HCT116 (cell line): ENCODE data around the gene RAB8B. TPM values are rescaled to one million over a fixed set of nuclear protein-coding genes. Genes with fewer than 3 reads are reported as not detected.

ENCODE experiments used
- ATAC-seq: fragments of 200-7000 bp; cut with Tn5 transposase; 2 replicates; pipeline ENCODE4 v1.9.1; 2020; ENCODE audit warnings: mild to moderate bottlenecking, moderate library complexity
- BruUV-seq: library from RNA; stranded (reverse); fragments of 400-500 nt; replicated peaks from 2 replicates; lab custom pipeline; 2021; lab: Mats Ljungman, UMichigan
- CTCF ChIA-PET: fragments of 300-600 bp; sonication (Branson Sonifier 250); formaldehyde crosslinking; loops from one replicate; lab custom pipeline; 2021; ENCODE audit warnings: antibody characterized with exemption; lab: Charles Lee
- POLR2A ChIA-PET: fragments of 300-600, 350-600 bp; sonication (Branson Sonifier 250); formaldehyde crosslinking; loops from one replicate; lab custom pipeline; 2021; ENCODE audit warnings: antibody characterized with exemption; lab: Charles Lee
- RAD21 ChIA-PET, 2 experiments: fragments of 300-600 bp; sonication (Branson Sonifier 250); formaldehyde crosslinking; loops; one replicate each; lab custom pipeline; 2023; ENCODE audit warnings: low total read pairs in 2 of 2; ENCODE audit not compliant: uncharacterized antibody in 2 of 2, unreplicated experiment in 2 of 2, low non-redundant PET in 1 of 2; lab: Charles Lee
- DNase-seq: peaks from one replicate; pipeline ENCODE4 v3.0.0-alpha.2; 2010; ENCODE audit warnings: low read depth, low spot score
- H2AFZ ChIP-seq: fragments of 200-600 bp; shearing (Covaris generic), sonication (generic); 2 replicates; pipeline ENCODE4 v1.6.1; 2017; ENCODE audit warnings: low read depth, mixed run types, mixed read lengths, antibody characterized with exemption, low read length; ENCODE audit not compliant: poor library complexity, severe bottlenecking
- H3K27ac ChIP-seq: 2 replicates; pipeline ENCODE4 v1.5.1; 2012; ENCODE audit warnings: low read depth, low read length
- H3K27me3 ChIP-seq: fragments of 200-600 bp; sonication (generic); 2 replicates; pipeline ENCODE4 v1.6.1; 2016; ENCODE audit warnings: mixed run types, low read length, mixed read lengths; ENCODE audit not compliant: insufficient read depth
- H3K36me3 ChIP-seq, 2 experiments: fragments of 200-500 bp in 1 of 2; fragments of 200-600 bp in 1 of 2; sonication (Bioruptor generic) in 1 of 2; sonication (generic) in 1 of 2; 2 replicates each; pipeline versions ENCODE4 v1.5.1 to v1.6.1; 2014 to 2016; ENCODE audit warnings: low read length in 2 of 2, inconsistent platforms in 1 of 2, mixed read lengths in 1 of 2, mixed run types in 1 of 2; ENCODE audit not compliant: insufficient read depth in 2 of 2, control insufficient read depth in 1 of 2
- H3K4me1 ChIP-seq, 2 experiments: fragments of 200-600 bp in 1 of 2; sonication (generic) in 1 of 2; 2 replicates each; pipeline versions ENCODE4 v1.5.1 to v1.6.1; 2012 to 2017; ENCODE audit warnings: low read length in 2 of 2, inconsistent platforms in 1 of 2, mild to moderate bottlenecking in 1 of 2, mixed read lengths in 1 of 2, mixed run types in 1 of 2, moderate library complexity in 1 of 2; ENCODE audit not compliant: insufficient read depth in 2 of 2, control insufficient read depth in 1 of 2
- H3K4me2 ChIP-seq: fragments of 200-600 bp; sonication (generic); 2 replicates; pipeline ENCODE4 v1.6.1; 2017; ENCODE audit warnings: mixed run types, low read length, mixed read lengths
- H3K4me3 ChIP-seq, 2 experiments: fragments of 200-600 bp in 1 of 2; sonication (generic) in 1 of 2; replicated peaks in 1 of 2; 2 replicates each; pipeline ENCODE4 v1.5.1; 2011 to 2016; ENCODE audit warnings: low read length in 2 of 2, control low read depth in 1 of 2, low read depth in 1 of 2, mild to moderate bottlenecking in 1 of 2, mixed read lengths in 1 of 2, mixed run types in 1 of 2
- H3K79me2 ChIP-seq: fragments of 200-600 bp; sonication (generic); 2 replicates; pipeline ENCODE4 v1.6.1; 2017; ENCODE audit warnings: mild to moderate bottlenecking, mixed run types, low read length, moderate library complexity, mixed read lengths; ENCODE audit not compliant: insufficient read depth
- H3K9ac ChIP-seq: fragments of 200-600 bp; sonication (generic); 2 replicates; pipeline ENCODE4 v1.6.1; 2016; ENCODE audit warnings: low read length, mixed read lengths
- H3K9me2 ChIP-seq: fragments of 200-600 bp; sonication (generic), shearing (Covaris generic); 2 replicates; pipeline ENCODE4 v1.6.1; 2017; ENCODE audit warnings: mixed run types, mild to moderate bottlenecking, moderate library complexity; ENCODE audit not compliant: insufficient read depth
- H3K9me3 ChIP-seq, 2 experiments: fragments of 200-500 bp in 1 of 2; fragments of 200-600 bp in 1 of 2; sonication (Bioruptor generic) in 1 of 2; sonication (generic) in 1 of 2; 2 replicates each; pipeline ENCODE4 v1.6.1; 2014 to 2017; ENCODE audit warnings: low read length in 2 of 2, mixed read lengths in 2 of 2, inconsistent platforms in 1 of 2, low read depth in 1 of 2, mild to moderate bottlenecking in 1 of 2, mixed run types in 1 of 2, moderate library complexity in 1 of 2; ENCODE audit not compliant: control insufficient read depth in 1 of 2, insufficient read depth in 1 of 2
- H4K20me1 ChIP-seq: fragments of 200-600 bp; sonication (generic), shearing (Covaris generic); 2 replicates; pipeline ENCODE4 v1.6.1; 2017; ENCODE audit warnings: mixed run types, mild to moderate bottlenecking, moderate library complexity; ENCODE audit not compliant: insufficient read depth
- CBX3 ChIP-seq: IDR thresholded peaks from 2 replicates; pipeline ENCODE4 v1.6.1; 2012; ENCODE audit warnings: low read depth
- CEBPB ChIP-seq: IDR thresholded peaks from 2 replicates; pipeline ENCODE4 v1.6.1; 2012; ENCODE audit warnings: low read depth
- EGR1 ChIP-seq: IDR thresholded peaks from 2 replicates; pipeline ENCODE4 v1.6.1; 2012; ENCODE audit warnings: low read depth
- ELF1 ChIP-seq: IDR thresholded peaks from 2 replicates; pipeline ENCODE4 v1.6.1; 2012; ENCODE audit warnings: low read depth, borderline replicate concordance
- EZH2phosphoT487 ChIP-seq: fragments of 200-600 bp; IDR thresholded peaks from 2 replicates; pipeline ENCODE4 v1.6.1; 2018; ENCODE audit warnings: antibody characterized with exemption, borderline replicate concordance
- FOSL1 ChIP-seq: IDR thresholded peaks from 2 replicates; pipeline ENCODE4 v1.6.1; 2012; ENCODE audit warnings: low read depth
- JUND ChIP-seq: IDR thresholded peaks from 2 replicates; pipeline ENCODE4 v1.6.1; 2012
- POLR2A ChIP-seq: IDR thresholded peaks from 2 replicates; pipeline ENCODE4 v1.7.0; 2011; ENCODE audit warnings: borderline replicate concordance; ENCODE audit not compliant: insufficient read depth, insufficient read length; ENCODE audit errors: extremely low read depth
- POLR2AphosphoS5 ChIP-seq: IDR thresholded peaks from 2 replicates; pipeline ENCODE4 v1.6.1; 2011; ENCODE audit warnings: mild to moderate bottlenecking, low read depth, low read length, moderate library complexity
- SIN3A ChIP-seq: IDR thresholded peaks from 2 replicates; pipeline ENCODE4 v1.6.1; 2012; ENCODE audit warnings: low read depth
- SRF ChIP-seq: IDR thresholded peaks from 2 replicates; pipeline ENCODE4 v1.6.1; 2012; ENCODE audit warnings: low read depth
- TCF7L2 ChIP-seq: IDR thresholded peaks from 2 replicates; pipeline ENCODE4 v1.7.0; 2011; ENCODE audit warnings: borderline replicate concordance, inconsistent platforms; ENCODE audit not compliant: insufficient read depth, insufficient read length; ENCODE audit errors: extremely low read depth
- ZNF274 ChIP-seq: fragments of 200-500 bp; sonication (Bioruptor generic); IDR thresholded peaks from 2 replicates; pipeline ENCODE4 v1.6.1; 2014; ENCODE audit warnings: mild to moderate bottlenecking, low read depth, low read length, inconsistent platforms
- intact Hi-C: fragments of 100-400 bp; cut with micrococcal nuclease; formaldehyde crosslinking; loops from 2 replicates; pipeline ENCODE4 v1.10.0; 2022
- total RNA-seq: library from RNA; stranded (reverse); gene quantifications from one replicate; pipeline ENCODE4 v1.2.1, GENCODE V29; 2021; ENCODE audit not compliant: unreplicated experiment
- TF ChIP-seq, protein P1 (sequence below): IDR thresholded peaks from 2 replicates; pipeline ENCODE4 v1.6.1; 2012; ENCODE audit warnings: low read depth
- TF ChIP-seq, protein P2 (sequence below), 3 experiments: fragments of 200-600 bp in 1 of 3; sonication (generic) in 1 of 3; IDR thresholded peaks in 2 of 3; conservative IDR thresholded peaks in 1 of 3; 2 replicates each; pipeline ENCODE4 v1.5.1; 2012 to 2017; ENCODE audit warnings: low read depth in 2 of 3, low read length in 2 of 3, antibody characterized with exemption in 1 of 3, borderline replicate concordance in 1 of 3, control low read depth in 1 of 3, mild to moderate bottlenecking in 1 of 3, mixed read lengths in 1 of 3, mixed run types in 1 of 3, moderate library complexity in 1 of 3; ENCODE audit not compliant: insufficient read depth in 1 of 3
- TF ChIP-seq, protein P3 (sequence below): IDR thresholded peaks from 2 replicates; pipeline ENCODE4 v1.6.1; 2012
- TF ChIP-seq, protein P4 (sequence below): IDR thresholded peaks from 2 replicates; pipeline ENCODE4 v1.6.1; 2011; ENCODE audit warnings: mild to moderate bottlenecking, low read length, moderate library complexity; ENCODE audit not compliant: insufficient replicate concordance; ENCODE audit errors: extremely low read depth

Gene RAB8B
- total RNA-seq, 1 experiment from 2014 or later, result 19.4 TPM

DNA sequence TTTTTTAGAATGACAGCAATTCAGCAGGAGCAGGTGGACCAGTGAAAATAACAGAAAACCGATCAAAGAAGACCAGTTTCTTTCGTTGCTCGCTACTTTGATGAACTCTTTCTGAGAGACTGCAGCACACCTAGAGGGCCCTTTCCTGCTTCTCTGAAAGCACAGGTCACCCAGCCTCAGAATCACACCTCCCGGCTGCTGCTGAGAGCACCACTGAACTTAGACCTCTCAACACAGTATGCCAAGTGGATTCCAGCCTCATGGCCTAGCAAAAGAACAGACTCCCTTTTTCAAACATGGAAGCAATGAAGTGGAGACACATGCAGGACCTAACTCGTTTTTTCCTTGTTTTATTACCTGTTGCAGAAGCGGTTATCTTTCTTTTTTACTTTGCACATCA, 74.1 kb downstream of the RAB8B start:
- ChIA-PET RAD21 (no interaction called here), POLR2A (no interaction called here), CTCF (no interaction called here)
- no peak for ATAC-seq
- Histone ChIP-seq H3K4me1 (peaks cover 0 to 3% of the 10 kb centered on the region in 2 experiments; a peak in 1 of 4 replicates), H3K79me2 (no peaks in the 10 kb centered on the region), H3K9me2 (no peaks in the 10 kb centered on the region), H3K27ac (no peak overlapping the region), H3K9ac (no peak overlapping the region), H3K4me3 (no peak overlapping the region), H3K9me3 (no peaks in the 10 kb centered on the region), H3K4me2 (no peak overlapping the region), H4K20me1 (no peaks in the 10 kb centered on the region), H2AFZ (no peak overlapping the region), H3K27me3 (no peaks in the 10 kb centered on the region), H3K36me3 (no peaks in the 10 kb centered on the region)
- intact Hi-C loops, result no loop called here
- BruUV-seq, result no TSS peak
- DNase-seq, result no peak
- TF ChIP-seq, protein P1, sequence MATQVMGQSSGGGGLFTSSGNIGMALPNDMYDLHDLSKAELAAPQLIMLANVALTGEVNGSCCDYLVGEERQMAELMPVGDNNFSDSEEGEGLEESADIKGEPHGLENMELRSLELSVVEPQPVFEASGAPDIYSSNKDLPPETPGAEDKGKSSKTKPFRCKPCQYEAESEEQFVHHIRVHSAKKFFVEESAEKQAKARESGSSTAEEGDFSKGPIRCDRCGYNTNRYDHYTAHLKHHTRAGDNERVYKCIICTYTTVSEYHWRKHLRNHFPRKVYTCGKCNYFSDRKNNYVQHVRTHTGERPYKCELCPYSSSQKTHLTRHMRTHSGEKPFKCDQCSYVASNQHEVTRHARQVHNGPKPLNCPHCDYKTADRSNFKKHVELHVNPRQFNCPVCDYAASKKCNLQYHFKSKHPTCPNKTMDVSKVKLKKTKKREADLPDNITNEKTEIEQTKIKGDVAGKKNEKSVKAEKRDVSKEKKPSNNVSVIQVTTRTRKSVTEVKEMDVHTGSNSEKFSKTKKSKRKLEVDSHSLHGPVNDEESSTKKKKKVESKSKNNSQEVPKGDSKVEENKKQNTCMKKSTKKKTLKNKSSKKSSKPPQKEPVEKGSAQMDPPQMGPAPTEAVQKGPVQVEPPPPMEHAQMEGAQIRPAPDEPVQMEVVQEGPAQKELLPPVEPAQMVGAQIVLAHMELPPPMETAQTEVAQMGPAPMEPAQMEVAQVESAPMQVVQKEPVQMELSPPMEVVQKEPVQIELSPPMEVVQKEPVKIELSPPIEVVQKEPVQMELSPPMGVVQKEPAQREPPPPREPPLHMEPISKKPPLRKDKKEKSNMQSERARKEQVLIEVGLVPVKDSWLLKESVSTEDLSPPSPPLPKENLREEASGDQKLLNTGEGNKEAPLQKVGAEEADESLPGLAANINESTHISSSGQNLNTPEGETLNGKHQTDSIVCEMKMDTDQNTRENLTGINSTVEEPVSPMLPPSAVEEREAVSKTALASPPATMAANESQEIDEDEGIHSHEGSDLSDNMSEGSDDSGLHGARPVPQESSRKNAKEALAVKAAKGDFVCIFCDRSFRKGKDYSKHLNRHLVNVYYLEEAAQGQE, result no peak
- TF ChIP-seq CEBPB (no peak), EGR1 (no peak), CBX3 (no peak), SRF (no peak), JUND (no peak), ELF1 (no peak), SIN3A (no peak), POLR2A (no peak), ZNF274 (no peak), TCF7L2 (no peak), POLR2AphosphoS5 (no peak), FOSL1 (no peak), EZH2phosphoT487 (no peak)
- TF ChIP-seq, protein P2, sequence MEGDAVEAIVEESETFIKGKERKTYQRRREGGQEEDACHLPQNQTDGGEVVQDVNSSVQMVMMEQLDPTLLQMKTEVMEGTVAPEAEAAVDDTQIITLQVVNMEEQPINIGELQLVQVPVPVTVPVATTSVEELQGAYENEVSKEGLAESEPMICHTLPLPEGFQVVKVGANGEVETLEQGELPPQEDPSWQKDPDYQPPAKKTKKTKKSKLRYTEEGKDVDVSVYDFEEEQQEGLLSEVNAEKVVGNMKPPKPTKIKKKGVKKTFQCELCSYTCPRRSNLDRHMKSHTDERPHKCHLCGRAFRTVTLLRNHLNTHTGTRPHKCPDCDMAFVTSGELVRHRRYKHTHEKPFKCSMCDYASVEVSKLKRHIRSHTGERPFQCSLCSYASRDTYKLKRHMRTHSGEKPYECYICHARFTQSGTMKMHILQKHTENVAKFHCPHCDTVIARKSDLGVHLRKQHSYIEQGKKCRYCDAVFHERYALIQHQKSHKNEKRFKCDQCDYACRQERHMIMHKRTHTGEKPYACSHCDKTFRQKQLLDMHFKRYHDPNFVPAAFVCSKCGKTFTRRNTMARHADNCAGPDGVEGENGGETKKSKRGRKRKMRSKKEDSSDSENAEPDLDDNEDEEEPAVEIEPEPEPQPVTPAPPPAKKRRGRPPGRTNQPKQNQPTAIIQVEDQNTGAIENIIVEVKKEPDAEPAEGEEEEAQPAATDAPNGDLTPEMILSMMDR (IDR thresholded peaks at IDR 0.05 in 2 of 3, conservative IDR thresholded peaks at IDR 0.05 in 1 of 3; ENCODE audit: borderline replicate concordance in 1 of 3, insufficient read depth in 1 of 3, low read depth in 2 of 3, low read length in 2 of 3), result no peak
- TF ChIP-seq, protein P3, sequence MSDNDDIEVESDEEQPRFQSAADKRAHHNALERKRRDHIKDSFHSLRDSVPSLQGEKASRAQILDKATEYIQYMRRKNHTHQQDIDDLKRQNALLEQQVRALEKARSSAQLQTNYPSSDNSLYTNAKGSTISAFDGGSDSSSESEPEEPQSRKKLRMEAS, result no peak
- TF ChIP-seq, protein P4, sequence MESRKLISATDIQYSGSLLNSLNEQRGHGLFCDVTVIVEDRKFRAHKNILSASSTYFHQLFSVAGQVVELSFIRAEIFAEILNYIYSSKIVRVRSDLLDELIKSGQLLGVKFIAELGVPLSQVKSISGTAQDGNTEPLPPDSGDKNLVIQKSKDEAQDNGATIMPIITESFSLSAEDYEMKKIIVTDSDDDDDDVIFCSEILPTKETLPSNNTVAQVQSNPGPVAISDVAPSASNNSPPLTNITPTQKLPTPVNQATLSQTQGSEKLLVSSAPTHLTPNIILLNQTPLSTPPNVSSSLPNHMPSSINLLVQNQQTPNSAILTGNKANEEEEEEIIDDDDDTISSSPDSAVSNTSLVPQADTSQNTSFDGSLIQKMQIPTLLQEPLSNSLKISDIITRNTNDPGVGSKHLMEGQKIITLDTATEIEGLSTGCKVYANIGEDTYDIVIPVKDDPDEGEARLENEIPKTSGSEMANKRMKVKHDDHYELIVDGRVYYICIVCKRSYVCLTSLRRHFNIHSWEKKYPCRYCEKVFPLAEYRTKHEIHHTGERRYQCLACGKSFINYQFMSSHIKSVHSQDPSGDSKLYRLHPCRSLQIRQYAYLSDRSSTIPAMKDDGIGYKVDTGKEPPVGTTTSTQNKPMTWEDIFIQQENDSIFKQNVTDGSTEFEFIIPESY, result no peak
